Measurements from ENCODE around the gene MAML2.

MAML2 gene

DNA sequence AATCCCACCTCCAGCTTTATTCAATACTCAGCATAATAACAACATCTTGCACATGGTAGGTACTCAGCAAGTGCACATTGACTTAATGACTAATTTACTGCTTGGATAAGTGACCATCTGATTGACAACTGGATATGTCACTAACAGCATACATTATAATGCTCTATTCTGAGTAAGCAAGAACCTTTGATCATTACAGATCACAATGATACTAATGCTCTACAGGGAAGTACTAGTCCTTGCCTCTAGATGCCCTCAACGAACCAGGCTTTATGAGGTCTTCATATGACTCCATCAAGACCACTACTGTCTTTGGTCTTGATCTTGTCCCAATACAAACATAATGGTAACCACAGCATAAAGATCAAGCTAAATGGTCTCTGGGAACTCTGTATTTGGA, 251.5 kb downstream of the MAML2 start:
- in situ Hi-C loops (cut with MboI; ENCODE audit: low sequenced_read_pairs) = no loop called here
- no peaks in the 10 kb centered on the region for H3K36me3 ChIP-seq (replicated peaks)
- no peak for DNase-seq (ENCODE audit: low spot score in 2 of 2)
- no peaks in the 10 kb centered on the region for H3K27me3 ChIP-seq (ENCODE audit: low read depth)
- peaks cover 19% of the 10 kb centered on the region for H3K4me1 ChIP-seq
- H3K9me3 ChIP-seq = no peaks in the 10 kb centered on the region
- no peak overlapping the region for H3K4me3 ChIP-seq

DNA sequence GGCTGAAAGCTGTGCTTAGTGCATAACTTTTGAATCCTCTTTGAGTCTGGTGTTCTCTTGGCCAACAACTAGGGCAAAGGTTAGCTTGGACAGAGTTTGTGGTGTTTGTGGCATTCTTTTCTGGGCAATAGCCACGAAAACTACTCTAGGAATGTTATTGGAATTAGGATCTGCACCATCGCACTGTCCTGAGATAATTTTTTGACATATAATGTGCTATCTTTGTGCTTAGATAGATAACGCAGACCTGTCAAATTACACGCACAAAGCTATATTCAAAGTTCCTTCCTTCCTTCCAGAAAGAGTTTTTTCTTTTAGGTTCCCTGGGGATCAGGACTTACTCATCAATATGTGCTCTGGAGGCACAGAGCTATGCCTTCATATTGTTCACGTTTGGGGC, 252.3 kb downstream of the MAML2 start:
- no peak for DNase-seq (ENCODE audit: low spot score in 2 of 2)
- in situ Hi-C loops (cut with MboI; ENCODE audit: low sequenced_read_pairs) = no loop called here
- Histone ChIP-seq H3K4me1 (peaks cover 18% of the 10 kb centered on the region), H3K9me3 (no peaks in the 10 kb centered on the region), H3K4me3 (no peak overlapping the region), H3K27me3 (ENCODE audit: low read depth) (no peaks in the 10 kb centered on the region), H3K36me3 (replicated peaks) (no peaks in the 10 kb centered on the region)

DNA sequence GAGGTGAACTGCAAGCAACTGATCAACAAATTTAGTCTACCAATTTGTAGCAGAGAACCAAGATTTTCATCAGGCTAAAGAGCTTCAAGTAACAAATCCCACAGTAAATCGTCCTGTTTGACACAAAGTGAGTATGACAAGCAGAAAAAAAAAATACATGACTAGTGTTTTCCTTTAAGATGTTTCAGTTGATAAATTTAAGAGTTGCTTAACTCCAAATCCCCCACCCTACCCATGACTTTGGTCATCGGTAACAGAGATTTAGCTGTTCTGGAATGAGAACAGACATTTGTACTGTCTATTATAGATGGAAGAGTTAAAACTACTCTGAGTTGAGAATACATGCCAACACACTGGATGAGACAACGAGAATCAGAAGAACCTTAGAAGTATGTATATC, 254.1 kb downstream of the MAML2 start:
- H3K4me3 ChIP-seq = no peak overlapping the region
- no peaks in the 10 kb centered on the region for H3K27me3 ChIP-seq (ENCODE audit: low read depth)
- H3K4me1 ChIP-seq = peaks cover 32% of the 10 kb centered on the region
- H3K9me3 ChIP-seq = no peaks in the 10 kb centered on the region
- no peak for DNase-seq (ENCODE audit: low spot score in 2 of 2)
- in situ Hi-C loops (cut with MboI; ENCODE audit: low sequenced_read_pairs) = no loop called here
- no peaks in the 10 kb centered on the region for H3K36me3 ChIP-seq (replicated peaks)

DNA sequence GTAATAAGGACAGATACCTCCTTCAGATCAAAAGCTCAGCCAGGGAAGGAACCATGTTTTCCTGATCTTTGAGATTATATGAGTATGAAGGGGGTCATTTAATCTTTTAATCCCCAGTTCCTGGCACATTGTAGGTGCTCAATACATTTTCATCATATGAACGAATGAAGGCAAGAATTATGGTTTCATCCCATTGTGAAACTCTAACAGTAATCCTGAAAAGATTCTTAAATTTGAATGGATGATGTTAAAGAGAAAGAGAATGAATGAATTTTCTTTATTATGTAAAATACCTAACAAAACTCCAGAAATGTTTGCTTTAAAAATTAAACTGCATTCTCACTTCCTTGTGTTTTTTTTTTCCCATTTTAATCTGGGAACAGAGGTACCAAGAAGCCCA, 256.9 kb downstream of the MAML2 start:
- DNase-seq (ENCODE audit: low spot score in 2 of 2) = peak; percentile 36 to 93
- peaks cover 32% of the 10 kb centered on the region for H3K4me1 ChIP-seq
- in situ Hi-C loops (cut with MboI; ENCODE audit: low sequenced_read_pairs) = no loop called here
- no peaks in the 10 kb centered on the region for H3K27me3 ChIP-seq (ENCODE audit: low read depth)
- no peaks in the 10 kb centered on the region for H3K9me3 ChIP-seq
- no peak overlapping the region for H3K4me3 ChIP-seq
- no peaks in the 10 kb centered on the region for H3K36me3 ChIP-seq (replicated peaks)

DNA sequence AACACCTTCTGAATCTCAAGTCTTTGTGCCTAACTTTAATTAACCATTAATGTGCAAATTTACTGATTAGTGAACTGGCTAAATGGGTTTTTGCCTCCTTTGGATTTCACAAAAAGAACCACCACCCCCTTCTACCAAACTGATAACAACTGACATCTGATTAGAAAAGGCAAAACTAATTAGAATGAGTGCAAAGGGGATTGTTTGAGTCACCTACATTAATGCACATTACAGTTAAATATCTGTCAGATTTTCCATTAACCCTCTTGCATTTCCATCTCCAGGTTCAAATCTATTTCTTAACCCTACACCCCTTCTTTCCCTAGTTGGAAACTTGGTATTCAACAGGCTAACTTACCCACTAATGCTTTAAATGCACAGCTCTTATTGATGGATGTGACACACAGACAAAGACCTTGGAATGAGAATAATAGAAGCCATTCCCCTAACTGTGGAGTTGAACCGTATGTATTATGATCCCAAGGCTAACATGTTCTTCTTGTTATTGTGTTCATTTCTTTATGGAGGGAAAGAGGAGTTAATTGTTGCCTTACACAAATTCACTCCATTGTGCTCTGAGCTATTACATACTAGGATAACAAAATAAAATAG, 257.6 kb downstream of the MAML2 start:
- H3K36me3 ChIP-seq (replicated peaks) = no peaks in the 10 kb centered on the region
- H3K4me1 ChIP-seq = peaks cover 32% of the 10 kb centered on the region
- no peaks in the 10 kb centered on the region for H3K9me3 ChIP-seq
- no peaks in the 10 kb centered on the region for H3K27me3 ChIP-seq (ENCODE audit: low read depth)
- H3K4me3 ChIP-seq = no peak overlapping the region
- in situ Hi-C loops (cut with MboI; ENCODE audit: low sequenced_read_pairs) = no loop called here
- peak in 1 of 2 experiments; percentile 98 for DNase-seq (ENCODE audit: low spot score in 2 of 2)

DNA sequence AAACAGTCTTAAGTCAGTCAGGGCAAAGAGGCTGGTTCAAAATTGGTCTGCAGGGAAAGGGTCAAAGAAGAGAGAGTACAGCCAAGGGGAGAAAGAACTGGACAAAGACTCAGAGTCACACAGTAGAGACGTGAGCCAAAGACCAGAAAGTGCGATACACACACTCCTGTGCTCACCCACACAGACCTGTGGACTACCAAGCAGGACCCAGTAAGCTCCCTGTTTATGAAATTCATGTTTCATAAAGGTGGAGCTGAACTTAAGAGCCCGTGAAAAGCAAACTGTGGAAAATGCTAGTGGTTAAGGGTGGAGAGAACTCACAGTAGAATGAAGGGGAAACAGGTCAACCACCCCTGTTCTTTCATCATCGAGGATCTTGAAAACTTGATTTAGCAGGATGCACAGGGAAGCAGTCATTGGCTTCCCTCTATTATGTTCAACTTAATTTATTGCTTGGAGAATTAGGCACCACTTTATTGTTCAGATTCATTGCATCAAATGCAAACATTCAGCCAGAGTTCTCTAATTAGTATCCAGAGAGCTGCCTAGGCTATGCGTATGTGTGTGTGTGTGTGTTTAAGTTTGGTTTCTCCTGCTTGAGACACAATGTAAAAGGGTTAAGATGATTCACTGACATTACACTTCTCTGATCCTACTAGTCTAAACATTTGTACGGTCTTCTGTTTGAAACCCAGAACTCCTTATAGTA, 258.2 kb downstream of the MAML2 start:
- H3K9me3 ChIP-seq = no peaks in the 10 kb centered on the region
- no peak overlapping the region for H3K4me3 ChIP-seq
- H3K4me1 ChIP-seq = peaks cover 32% of the 10 kb centered on the region
- peak in 1 of 2 experiments; percentile 30 for DNase-seq (ENCODE audit: low spot score in 2 of 2)
- in situ Hi-C loops (cut with MboI; ENCODE audit: low sequenced_read_pairs) = no loop called here
- no peaks in the 10 kb centered on the region for H3K36me3 ChIP-seq (replicated peaks)
- H3K27me3 ChIP-seq (ENCODE audit: low read depth) = no peaks in the 10 kb centered on the region

DNA sequence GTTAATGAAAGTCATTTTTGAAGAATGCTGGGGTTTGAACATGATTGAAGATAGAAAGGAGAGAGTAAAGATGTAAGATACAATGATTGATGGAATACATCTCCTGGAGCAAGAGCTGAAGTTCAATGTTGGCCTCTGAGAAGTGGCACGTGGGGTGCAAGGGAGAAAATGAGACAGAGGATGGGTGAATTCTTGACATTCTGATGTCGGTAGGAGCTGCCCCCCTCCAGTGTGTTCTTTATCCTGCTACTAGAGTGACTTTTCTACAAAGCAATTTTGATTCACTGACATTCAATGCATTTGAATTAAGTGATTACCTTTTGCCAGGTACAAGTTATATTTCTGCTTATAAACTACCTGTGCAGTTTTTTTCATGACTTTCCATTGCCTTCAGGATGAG, 260.1 kb downstream of the MAML2 start:
- DNase-seq (ENCODE audit: low spot score in 2 of 2) = no peak
- Histone ChIP-seq H3K9me3 (no peaks in the 10 kb centered on the region), H3K4me3 (no peak overlapping the region), H3K36me3 (replicated peaks) (no peaks in the 10 kb centered on the region), H3K4me1 (peaks cover 29% of the 10 kb centered on the region), H3K27me3 (ENCODE audit: low read depth) (no peaks in the 10 kb centered on the region)
- in situ Hi-C loops (cut with MboI; ENCODE audit: low sequenced_read_pairs) = no loop called here

DNA sequence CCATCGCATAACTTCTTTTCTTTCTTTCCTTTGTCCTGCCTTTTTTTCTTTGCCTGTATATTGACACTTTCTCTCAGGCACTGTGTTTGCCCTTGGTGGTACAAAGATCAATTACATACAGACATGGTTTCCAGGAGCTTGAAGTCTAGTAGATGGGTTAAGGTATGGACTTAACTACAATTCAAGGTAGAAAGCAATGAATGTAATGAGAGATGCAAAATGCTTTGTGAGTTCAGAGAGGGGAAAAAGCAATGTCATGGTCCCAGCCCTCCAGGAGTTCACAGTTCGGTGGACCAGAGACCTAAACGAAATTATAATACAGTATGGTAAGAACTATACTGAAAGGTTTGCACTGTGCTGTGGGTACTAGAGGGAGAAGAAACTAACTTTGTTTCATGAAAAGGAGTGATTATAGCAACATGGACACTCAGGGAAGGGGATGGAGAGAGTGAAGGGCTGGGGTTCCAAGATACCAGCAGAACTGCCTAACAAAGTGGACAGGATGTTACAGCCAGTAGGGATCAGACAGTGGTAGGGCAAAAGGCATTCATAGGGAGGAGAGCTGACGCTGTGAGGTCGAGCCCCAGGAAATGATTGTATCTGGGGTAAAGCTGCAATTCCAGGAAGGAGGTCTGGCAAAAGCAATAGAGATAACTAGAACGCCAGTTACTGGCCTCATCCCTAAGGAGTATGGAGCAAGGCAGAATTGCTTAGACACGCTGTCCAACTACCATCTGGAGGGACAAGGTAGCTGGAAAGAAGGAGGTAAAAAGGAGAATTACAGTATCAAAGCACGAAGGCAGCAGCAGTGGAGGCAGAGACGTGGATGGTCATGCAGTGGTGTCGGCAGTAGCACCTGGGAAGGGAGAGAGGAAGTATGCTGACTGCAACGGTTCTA, 260.7 kb downstream of the MAML2 start:
- in situ Hi-C loops (cut with MboI; ENCODE audit: low sequenced_read_pairs) = no loop called here
- Histone ChIP-seq H3K4me3 (no peak overlapping the region), H3K4me1 (peaks cover 28% of the 10 kb centered on the region), H3K27me3 (ENCODE audit: low read depth) (no peaks in the 10 kb centered on the region), H3K9me3 (no peaks in the 10 kb centered on the region), H3K36me3 (replicated peaks) (no peaks in the 10 kb centered on the region)
- DNase-seq (ENCODE audit: low spot score in 2 of 2) = no peak

DNA sequence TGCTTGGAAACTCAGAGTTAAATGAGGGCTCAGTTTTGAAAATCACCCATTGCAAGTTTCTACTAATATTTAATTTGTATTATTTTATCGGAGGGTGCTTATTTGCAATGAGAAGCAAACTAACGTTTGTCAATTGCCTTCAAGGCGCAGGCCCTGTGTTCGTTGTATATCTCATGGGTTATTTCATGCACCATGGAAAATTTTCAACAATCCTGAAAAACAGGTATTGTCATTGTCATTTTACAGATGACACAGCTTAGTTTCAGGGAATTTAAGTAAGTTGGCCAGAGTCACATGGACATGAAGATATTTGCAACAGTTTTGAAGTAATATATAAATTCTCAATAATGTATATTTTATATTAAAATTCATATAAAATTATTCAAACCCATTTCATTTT, 261.4 kb downstream of the MAML2 start:
- no peaks in the 10 kb centered on the region for H3K9me3 ChIP-seq
- no peak overlapping the region for H3K4me3 ChIP-seq
- H3K27me3 ChIP-seq (ENCODE audit: low read depth) = no peaks in the 10 kb centered on the region
- in situ Hi-C loops (cut with MboI; ENCODE audit: low sequenced_read_pairs) = no loop called here
- H3K36me3 ChIP-seq (replicated peaks) = no peaks in the 10 kb centered on the region
- no peak for DNase-seq (ENCODE audit: low spot score in 2 of 2)
- H3K4me1 ChIP-seq = peaks cover 21% of the 10 kb centered on the region

DNA sequence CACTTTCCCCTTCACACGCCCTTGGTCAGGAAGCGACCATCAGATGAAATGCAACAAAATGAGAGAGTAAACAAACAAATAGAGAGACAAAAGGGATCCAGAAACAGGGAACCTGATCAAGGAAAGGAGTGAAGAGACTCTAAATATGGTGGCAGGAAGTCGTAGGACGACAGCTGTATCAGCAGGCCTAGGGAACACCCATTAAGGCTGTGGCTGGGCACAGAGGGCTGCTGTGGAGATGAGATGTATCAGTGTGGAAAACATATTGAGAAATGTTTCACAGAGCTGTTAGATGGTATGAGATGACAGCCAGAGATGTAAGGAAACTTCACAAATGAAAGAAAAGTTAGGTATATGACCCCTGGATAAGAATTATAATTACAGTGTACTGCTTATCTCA, 263.3 kb downstream of the MAML2 start:
- Histone ChIP-seq H3K4me1 (peaks cover 10% of the 10 kb centered on the region), H3K9me3 (no peaks in the 10 kb centered on the region), H3K4me3 (no peak overlapping the region), H3K27me3 (ENCODE audit: low read depth) (no peaks in the 10 kb centered on the region), H3K36me3 (replicated peaks) (no peaks in the 10 kb centered on the region)
- in situ Hi-C loops (cut with MboI; ENCODE audit: low sequenced_read_pairs) = no loop called here
- DNase-seq (ENCODE audit: low spot score in 2 of 2) = no peak

DNA sequence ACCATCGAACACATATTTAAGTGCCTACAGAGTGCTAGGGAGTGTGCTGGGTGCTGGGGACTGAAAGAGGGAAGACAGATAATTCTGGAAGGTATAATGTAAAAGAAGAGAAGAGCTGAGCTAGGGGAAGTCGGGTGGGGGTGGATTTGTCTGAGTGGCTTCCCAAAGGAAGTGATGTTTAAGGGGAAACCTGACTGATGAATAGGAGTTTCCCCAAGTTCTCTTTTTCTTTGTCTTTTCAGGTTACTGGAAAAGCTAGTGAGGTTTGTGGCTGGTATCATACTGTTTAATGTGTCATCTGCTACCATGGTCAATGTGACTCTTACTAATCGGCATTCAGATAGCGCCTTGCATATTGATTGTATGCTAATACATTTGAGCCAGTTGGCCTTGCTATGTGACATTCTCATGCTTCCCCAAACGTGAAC, 267.4 kb downstream of the MAML2 start:
- H3K9me3 ChIP-seq = no peaks in the 10 kb centered on the region
- in situ Hi-C loops (cut with MboI; ENCODE audit: low sequenced_read_pairs) = no loop called here
- no peak overlapping the region for H3K4me3 ChIP-seq
- no peaks in the 10 kb centered on the region for H3K27me3 ChIP-seq (ENCODE audit: low read depth)
- DNase-seq (ENCODE audit: low spot score in 2 of 2) = no peak
- peaks cover 11% of the 10 kb centered on the region for H3K4me1 ChIP-seq
- H3K36me3 ChIP-seq (replicated peaks) = no peaks in the 10 kb centered on the region

DNA sequence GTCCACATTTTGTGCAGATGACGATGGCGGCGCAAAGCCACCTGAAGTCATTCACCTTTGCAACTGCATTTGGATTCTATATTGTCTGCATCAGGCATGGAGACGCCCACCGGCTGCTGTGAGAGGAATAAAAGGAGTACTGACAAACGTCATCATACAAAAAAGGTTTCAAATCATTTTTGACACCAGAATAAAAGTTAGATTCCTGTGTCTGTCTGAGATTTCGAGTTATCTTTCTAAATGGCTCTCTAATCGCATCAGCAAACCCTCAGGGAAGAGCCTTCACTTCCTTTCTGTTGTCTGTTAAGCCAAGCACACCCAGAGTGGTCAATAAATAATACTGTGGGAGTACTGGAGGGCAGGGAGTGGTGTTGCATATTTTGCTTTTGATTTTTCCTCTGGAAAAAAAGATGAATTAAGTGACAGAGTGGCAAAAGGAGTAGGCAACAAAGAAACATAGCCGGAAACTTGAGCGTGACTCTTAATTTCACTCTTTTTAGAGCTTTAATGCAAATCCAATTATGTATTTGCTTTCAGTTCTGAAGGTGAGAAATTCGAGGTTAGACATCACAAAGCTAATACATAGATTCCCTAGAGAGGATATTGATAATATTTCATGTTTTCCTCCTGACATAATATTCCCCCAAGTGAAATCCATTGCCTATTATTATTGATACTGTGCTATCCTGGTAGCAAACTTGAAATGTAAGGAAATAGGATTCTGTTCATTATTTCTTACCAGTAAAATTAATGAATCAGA, 268.3 kb downstream of the MAML2 start:
- DNase-seq (ENCODE audit: low spot score in 2 of 2) = no peak
- no peaks in the 10 kb centered on the region for H3K36me3 ChIP-seq (replicated peaks)
- H3K4me1 ChIP-seq = peaks cover 11% of the 10 kb centered on the region
- in situ Hi-C loops (cut with MboI; ENCODE audit: low sequenced_read_pairs) = no loop called here
- H3K27me3 ChIP-seq (ENCODE audit: low read depth) = no peaks in the 10 kb centered on the region
- H3K4me3 ChIP-seq = no peak overlapping the region
- H3K9me3 ChIP-seq = no peaks in the 10 kb centered on the region

DNA sequence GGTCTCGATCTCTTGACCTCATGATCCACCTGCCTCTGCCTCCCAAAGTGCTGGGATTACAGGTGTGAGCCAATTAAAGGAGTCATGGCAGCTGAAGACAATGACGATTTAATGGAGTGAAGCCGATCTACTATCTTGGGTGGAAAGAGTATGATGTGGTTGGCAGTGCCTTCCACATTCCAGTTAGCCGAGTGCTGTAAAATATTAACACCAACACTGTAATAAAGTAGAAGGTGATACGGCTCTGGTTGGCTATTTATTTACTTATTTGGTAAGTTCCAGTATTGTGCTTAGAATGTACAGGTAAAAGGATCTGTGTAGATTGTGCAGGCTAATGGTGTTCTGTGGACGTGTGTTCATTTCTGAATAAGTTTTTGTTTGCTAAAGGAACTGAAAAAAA, 269.5 kb downstream of the MAML2 start:
- Histone ChIP-seq H3K4me3 (no peak overlapping the region), H3K36me3 (replicated peaks) (no peaks in the 10 kb centered on the region), H3K4me1 (peaks cover 11% of the 10 kb centered on the region), H3K9me3 (no peaks in the 10 kb centered on the region), H3K27me3 (ENCODE audit: low read depth) (no peaks in the 10 kb centered on the region)
- in situ Hi-C loops (cut with MboI; ENCODE audit: low sequenced_read_pairs) = no loop called here
- no peak for DNase-seq (ENCODE audit: low spot score in 2 of 2)
